Measurements from ENCODE around the gene PRRG3. TPM values are rescaled to one million over a fixed set of nuclear protein-coding genes. Genes with fewer than 3 reads are reported as not detected.

The PRRG3 gene
- total and polyA plus RNA-seq, 9 of the 15 experiments (the other 6 are each of a cell fraction or from before 2014, with no cell fraction given) = not detected

DNA sequence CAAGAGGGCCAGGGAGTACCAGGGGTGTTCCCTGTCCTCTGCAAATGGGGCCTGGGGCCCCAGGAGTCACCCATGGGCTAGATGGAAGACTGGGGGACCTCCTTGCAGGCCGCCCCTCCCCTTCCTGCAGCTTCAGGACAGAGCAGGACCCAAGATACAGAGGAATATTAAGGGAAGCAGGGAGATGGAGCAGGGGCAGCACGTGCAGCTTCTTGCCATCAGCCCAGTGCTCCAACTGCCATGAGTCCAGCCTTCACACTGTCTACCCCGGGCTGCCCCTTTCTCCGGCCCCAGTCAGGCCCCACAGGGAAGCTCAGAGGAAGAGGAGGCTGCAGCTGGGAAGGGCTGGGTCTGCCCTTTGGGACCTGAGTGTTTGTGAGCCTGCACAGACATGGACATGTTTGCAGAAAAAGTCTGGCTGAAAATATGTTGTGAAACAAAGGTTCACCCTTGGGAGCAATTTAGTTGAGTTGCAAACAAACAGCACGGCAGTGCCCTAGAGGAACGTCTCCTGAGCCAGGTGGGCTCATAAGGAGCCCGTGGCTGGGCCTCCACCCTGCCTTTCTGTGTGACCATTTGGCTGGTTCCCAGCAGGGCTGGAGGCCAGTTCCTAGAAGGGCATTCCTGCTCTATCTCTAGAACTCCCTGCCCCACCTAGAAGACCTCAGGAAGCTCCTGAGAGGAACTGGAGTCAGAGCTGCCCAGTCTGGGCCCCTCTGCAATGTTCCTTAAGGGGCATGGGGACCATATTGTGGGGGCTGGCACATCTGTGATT is 29.5 kb downstream of the PRRG3 start (continued):
- TF ChIP-seq, protein P1, sequence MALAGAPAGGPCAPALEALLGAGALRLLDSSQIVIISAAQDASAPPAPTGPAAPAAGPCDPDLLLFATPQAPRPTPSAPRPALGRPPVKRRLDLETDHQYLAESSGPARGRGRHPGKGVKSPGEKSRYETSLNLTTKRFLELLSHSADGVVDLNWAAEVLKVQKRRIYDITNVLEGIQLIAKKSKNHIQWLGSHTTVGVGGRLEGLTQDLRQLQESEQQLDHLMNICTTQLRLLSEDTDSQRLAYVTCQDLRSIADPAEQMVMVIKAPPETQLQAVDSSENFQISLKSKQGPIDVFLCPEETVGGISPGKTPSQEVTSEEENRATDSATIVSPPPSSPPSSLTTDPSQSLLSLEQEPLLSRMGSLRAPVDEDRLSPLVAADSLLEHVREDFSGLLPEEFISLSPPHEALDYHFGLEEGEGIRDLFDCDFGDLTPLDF (CRISPR knock-in tag; IDR thresholded peaks at IDR 0.05) = no peak
- TF ChIP-seq YBX1 (IDR thresholded peaks at IDR 0.05) (no peak), ILF3 (IDR thresholded peaks at IDR 0.05; ENCODE audit: borderline replicate concordance) (no peak), SP2 (IDR thresholded peaks at IDR 0.05; ENCODE audit: extremely low read depth, low read depth, low read length, poor library complexity, severe bottlenecking) (no peak)
- TF ChIP-seq, protein P2, sequence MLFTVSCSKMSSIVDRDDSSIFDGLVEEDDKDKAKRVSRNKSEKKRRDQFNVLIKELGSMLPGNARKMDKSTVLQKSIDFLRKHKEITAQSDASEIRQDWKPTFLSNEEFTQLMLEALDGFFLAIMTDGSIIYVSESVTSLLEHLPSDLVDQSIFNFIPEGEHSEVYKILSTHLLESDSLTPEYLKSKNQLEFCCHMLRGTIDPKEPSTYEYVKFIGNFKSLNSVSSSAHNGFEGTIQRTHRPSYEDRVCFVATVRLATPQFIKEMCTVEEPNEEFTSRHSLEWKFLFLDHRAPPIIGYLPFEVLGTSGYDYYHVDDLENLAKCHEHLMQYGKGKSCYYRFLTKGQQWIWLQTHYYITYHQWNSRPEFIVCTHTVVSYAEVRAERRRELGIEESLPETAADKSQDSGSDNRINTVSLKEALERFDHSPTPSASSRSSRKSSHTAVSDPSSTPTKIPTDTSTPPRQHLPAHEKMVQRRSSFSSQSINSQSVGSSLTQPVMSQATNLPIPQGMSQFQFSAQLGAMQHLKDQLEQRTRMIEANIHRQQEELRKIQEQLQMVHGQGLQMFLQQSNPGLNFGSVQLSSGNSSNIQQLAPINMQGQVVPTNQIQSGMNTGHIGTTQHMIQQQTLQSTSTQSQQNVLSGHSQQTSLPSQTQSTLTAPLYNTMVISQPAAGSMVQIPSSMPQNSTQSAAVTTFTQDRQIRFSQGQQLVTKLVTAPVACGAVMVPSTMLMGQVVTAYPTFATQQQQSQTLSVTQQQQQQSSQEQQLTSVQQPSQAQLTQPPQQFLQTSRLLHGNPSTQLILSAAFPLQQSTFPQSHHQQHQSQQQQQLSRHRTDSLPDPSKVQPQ (CRISPR knock-in tag; IDR thresholded peaks at IDR 0.05; ENCODE audit: borderline replicate concordance) = no peak

DNA sequence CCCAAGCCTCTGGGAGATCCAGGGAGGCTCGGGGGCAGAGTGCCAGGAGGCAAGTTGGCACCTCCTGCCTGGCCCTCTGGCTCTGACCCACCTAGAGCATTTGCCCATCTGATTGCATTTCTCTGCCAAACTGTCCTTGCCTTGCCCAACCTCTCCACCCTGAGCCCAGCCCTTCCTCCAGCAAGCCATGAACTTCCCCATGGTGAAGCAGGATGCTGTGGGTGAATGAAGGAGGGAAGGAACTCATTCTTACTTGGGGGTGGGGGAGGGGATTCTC is 30.0 kb downstream of the PRRG3 start:
- ChIA-PET POLR2A (no interaction called here), CTCF (ENCODE audit: low intra/inter-chr PET ratio) (no interaction called here)
- Histone ChIP-seq H3K4me1 (replicated peaks in 1 of 2; ENCODE audit: control insufficient read depth in 2 of 2, insufficient read depth in 2 of 2, low read length in 2 of 2) (peaks cover 0 to 7% of the 10 kb centered on the region in 2 experiments; a peak in 2 of 5 replicates), H3K4me2 (ENCODE audit: insufficient read depth, low read length) (no peak overlapping the region), H3K36me3 (ENCODE audit: control insufficient read depth, insufficient read depth, low read length) (no peaks in the 10 kb centered on the region), H3K4me3 (no peak overlapping the region), H3K27me3 (ENCODE audit: control insufficient read depth in 2 of 2, insufficient read depth in 2 of 2, low read length in 2 of 2) (peaks cover 0 to 14% of the 10 kb centered on the region in 2 experiments; a peak in 1 of 5 replicates), H2AFZ (ENCODE audit: low read depth, low read length) (no peak overlapping the region), H3K27ac (ENCODE audit: extremely low read depth, low read depth, low read length) (no peak overlapping the region), H4K20me1 (replicated peaks; ENCODE audit: control insufficient read depth, insufficient read depth, low read length) (no peaks in the 10 kb centered on the region), H3K79me2 (ENCODE audit: control insufficient read depth, insufficient read depth, low read length) (no peaks in the 10 kb centered on the region), H3K9me3 (replicated peaks; ENCODE audit: control insufficient read depth, insufficient read depth, low read depth, low read length) (no peaks in the 10 kb centered on the region), H3K9me1 (ENCODE audit: control insufficient read depth, insufficient read depth, low read length) (no peaks in the 10 kb centered on the region), H3K9ac (ENCODE audit: insufficient read depth in 1 of 2, low read depth in 2 of 2, low read length in 2 of 2) (no peak overlapping the region)
- no TSS peak for BruUV-seq (replicated peaks)
- intact Hi-C loops (cut with micrococcal nuclease) = no loop called here
- 0% methylated on average over 1 of the region's 1 CpG for WGBS (ENCODE audit: insufficient coverage, low coverage, missing lambda C conversion rate)
- FAIRE-seq (no peak), ATAC-seq (no peak), DNase-seq (ENCODE audit: extremely low read depth in 1 of 4, low spot score in 3 of 4) (no peak)
- in situ Hi-C loops (cut with MboI) = no loop called here
- TF ChIP-seq ZNF668 (CRISPR knock-in tag; IDR thresholded peaks at IDR 0.05) (no peak), MEF2A (IDR thresholded peaks at IDR 0.05; ENCODE audit: control insufficient read depth, low read depth, low read length) (no peak), CBX2 (IDR thresholded peaks at IDR 0.05; ENCODE audit: insufficient read depth, low read length, poor library complexity, severe bottlenecking) (no peak)
- TF ChIP-seq, protein P3, sequence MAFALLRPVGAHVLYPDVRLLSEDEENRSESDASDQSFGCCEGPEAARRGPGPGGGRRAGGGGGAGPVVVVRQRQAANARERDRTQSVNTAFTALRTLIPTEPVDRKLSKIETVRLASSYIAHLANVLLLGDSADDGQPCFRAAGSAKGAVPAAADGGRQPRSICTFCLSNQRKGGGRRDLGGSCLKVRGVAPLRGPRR (CRISPR knock-in tag; IDR thresholded peaks at IDR 0.05) = no peak
- TF ChIP-seq, protein P4, sequence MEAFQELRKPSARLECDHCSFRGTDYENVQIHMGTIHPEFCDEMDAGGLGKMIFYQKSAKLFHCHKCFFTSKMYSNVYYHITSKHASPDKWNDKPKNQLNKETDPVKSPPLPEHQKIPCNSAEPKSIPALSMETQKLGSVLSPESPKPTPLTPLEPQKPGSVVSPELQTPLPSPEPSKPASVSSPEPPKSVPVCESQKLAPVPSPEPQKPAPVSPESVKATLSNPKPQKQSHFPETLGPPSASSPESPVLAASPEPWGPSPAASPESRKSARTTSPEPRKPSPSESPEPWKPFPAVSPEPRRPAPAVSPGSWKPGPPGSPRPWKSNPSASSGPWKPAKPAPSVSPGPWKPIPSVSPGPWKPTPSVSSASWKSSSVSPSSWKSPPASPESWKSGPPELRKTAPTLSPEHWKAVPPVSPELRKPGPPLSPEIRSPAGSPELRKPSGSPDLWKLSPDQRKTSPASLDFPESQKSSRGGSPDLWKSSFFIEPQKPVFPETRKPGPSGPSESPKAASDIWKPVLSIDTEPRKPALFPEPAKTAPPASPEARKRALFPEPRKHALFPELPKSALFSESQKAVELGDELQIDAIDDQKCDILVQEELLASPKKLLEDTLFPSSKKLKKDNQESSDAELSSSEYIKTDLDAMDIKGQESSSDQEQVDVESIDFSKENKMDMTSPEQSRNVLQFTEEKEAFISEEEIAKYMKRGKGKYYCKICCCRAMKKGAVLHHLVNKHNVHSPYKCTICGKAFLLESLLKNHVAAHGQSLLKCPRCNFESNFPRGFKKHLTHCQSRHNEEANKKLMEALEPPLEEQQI (IDR thresholded peaks at IDR 0.05) = no peak

Data from K562 (cell line).